Endothelial cell of umbilical vein (primary cell): ENCODE measurements around the gene LRRK1. TPM values are rescaled to one million over a fixed set of nuclear protein-coding genes. Genes with fewer than 3 reads are reported as not detected.

Experiments
- BruUV-seq: library from RNA; stranded (reverse); fragments of 400-500 nt; replicated peaks from 2 replicates; lab custom pipeline; 2021; lab: Mats Ljungman, UMichigan
- CTCF ChIA-PET: fragments of 300-600, 350-600 bp; sonication (Branson Sonifier 250); formaldehyde crosslinking; loops from one replicate; lab custom pipeline; 2021; ENCODE audit warnings: antibody characterized with exemption, inconsistent platforms; lab: Charles Lee
- POLR2A ChIA-PET: fragments of 300-600, 350-600 bp; sonication (Branson Sonifier 250); formaldehyde crosslinking; loops from one replicate; lab custom pipeline; 2021; ENCODE audit warnings: antibody characterized with exemption, inconsistent platforms; lab: Charles Lee
- DNase-seq: peaks from one replicate; pipeline ENCODE4 v3.0.0-alpha.2; 2011; ENCODE audit warnings: low read depth, low spot score
- FAIRE-seq: peaks from 2 replicates; lab custom pipeline; 2011; peaks lifted over from hg19 to GRCh38; lab: Jason Lieb, UNC
- H2AFZ ChIP-seq: 2 replicates; pipeline ENCODE4 v1.6.0; 2012; ENCODE audit warnings: low read depth, low read length, control low read depth, inconsistent platforms
- H3K27ac ChIP-seq: 2 replicates; pipeline ENCODE4 v1.5.1; 2011; ENCODE audit warnings: low read depth, mild to moderate bottlenecking, control low read depth, low read length, moderate library complexity; ENCODE audit not compliant: insufficient read depth
- H3K27me3 ChIP-seq, 2 experiments: 2 replicates each; pipeline versions ENCODE4 v1.6.0 to v1.6.1; 2011; ENCODE audit warnings: low read length in 2 of 2, mixed read lengths in 1 of 2; ENCODE audit not compliant: control insufficient read depth in 2 of 2, insufficient read depth in 2 of 2
- H3K36me3 ChIP-seq, 2 experiments: 2 replicates in 1 of 2; 3 replicates in 1 of 2; pipeline ENCODE4 v1.5.1; 2011; ENCODE audit warnings: low read length in 2 of 2, mild to moderate bottlenecking in 1 of 2, moderate library complexity in 1 of 2; ENCODE audit not compliant: control insufficient read depth in 2 of 2, insufficient read depth in 2 of 2; ENCODE audit errors: extremely low read depth in 1 of 2
- H3K4me1 ChIP-seq: 3 replicates; pipeline ENCODE4 v1.5.1; 2011; ENCODE audit warnings: mild to moderate bottlenecking, low read length; ENCODE audit not compliant: control insufficient read depth, insufficient read depth; ENCODE audit errors: extremely low read depth
- H3K4me2 ChIP-seq: 2 replicates; pipeline ENCODE4 v1.6.1; 2011; ENCODE audit warnings: low read length, control low read depth, mixed read lengths; ENCODE audit not compliant: insufficient read depth
- H3K4me3 ChIP-seq, 3 experiments: fragments of 200-600 bp in 1 of 3; sonication (generic), shearing (Covaris generic) in 1 of 3; replicated peaks in 1 of 3; 2 replicates each; pipeline ENCODE4 v1.5.1; 2011 to 2016; ENCODE audit warnings: control low read depth in 3 of 3, low read length in 3 of 3, mild to moderate bottlenecking in 2 of 3, inconsistent platforms in 1 of 3, low read depth in 1 of 3, moderate library complexity in 1 of 3; ENCODE audit not compliant: insufficient read depth in 1 of 3
- H3K79me2 ChIP-seq: 2 replicates; pipeline ENCODE4 v1.6.0; 2012; ENCODE audit warnings: low read length, inconsistent platforms; ENCODE audit not compliant: control insufficient read depth, insufficient read depth
- H3K9ac ChIP-seq: replicated peaks from 2 replicates; pipeline ENCODE3; 2011; ENCODE audit warnings: low read length, control low read depth; ENCODE audit not compliant: insufficient read depth; ENCODE audit errors: extremely low read depth
- H3K9me1 ChIP-seq: replicated peaks from 3 replicates; pipeline ENCODE4 v1.6.0; 2011; ENCODE audit warnings: mild to moderate bottlenecking, low read length; ENCODE audit not compliant: control insufficient read depth, insufficient read depth; ENCODE audit errors: extremely low read depth
- H3K9me3 ChIP-seq: replicated peaks from 2 replicates; pipeline ENCODE4 v1.5.1; 2012; ENCODE audit warnings: low read length, inconsistent platforms; ENCODE audit not compliant: control insufficient read depth, insufficient read depth
- H4K20me1 ChIP-seq: replicated peaks from 2 replicates; pipeline ENCODE3; 2011; ENCODE audit warnings: mild to moderate bottlenecking, low read length; ENCODE audit not compliant: control insufficient read depth, insufficient read depth; ENCODE audit errors: extremely low read depth
- CTCF ChIP-seq, 2 donors: IDR thresholded peaks; 1 replicate in 1 of 2; 2 replicates in 1 of 2; pipeline ENCODE4 v1.5.1; 2011; ENCODE audit warnings: low read length in 2 of 2, mild to moderate bottlenecking in 2 of 2, moderate library complexity in 2 of 2, control low read depth in 1 of 2, inconsistent platforms in 1 of 2, low read depth in 1 of 2; ENCODE audit not compliant: insufficient read depth in 1 of 2; ENCODE audit errors: extremely low read depth in 1 of 2
- EZH2 ChIP-seq: IDR thresholded peaks from 2 replicates; pipeline ENCODE4 v1.6.1; 2012; ENCODE audit warnings: borderline replicate concordance, low read depth, mild to moderate bottlenecking, moderate library complexity, low read length, inconsistent platforms; ENCODE audit not compliant: severe bottlenecking
- FOS ChIP-seq: IDR thresholded peaks from 2 replicates; pipeline ENCODE4 v1.6.1; 2011; ENCODE audit warnings: mild to moderate bottlenecking, low read length, moderate library complexity, borderline replicate concordance; ENCODE audit not compliant: insufficient read depth
- GATA2 ChIP-seq: IDR thresholded peaks from 2 replicates; pipeline ENCODE4 v1.7.0; 2011; ENCODE audit warnings: low read depth, mild to moderate bottlenecking, moderate library complexity, mixed read lengths, low read length; ENCODE audit not compliant: insufficient read length, insufficient read depth
- JUN ChIP-seq: IDR thresholded peaks from 2 replicates; pipeline ENCODE4 v1.6.1; 2011; ENCODE audit warnings: borderline replicate concordance, low read depth; ENCODE audit not compliant: insufficient read length, insufficient read depth
- MYC ChIP-seq: IDR thresholded peaks from one replicate; pipeline ENCODE4 v1.6.1; 2011; ENCODE audit warnings: mild to moderate bottlenecking, low read depth, low read length
- POLR2A ChIP-seq: IDR thresholded peaks from 2 replicates; pipeline ENCODE4 v1.6.1; 2012; ENCODE audit warnings: low read depth, mild to moderate bottlenecking, control low read depth, low read length
- POLR2AphosphoS5 ChIP-seq: IDR thresholded peaks from 2 replicates; pipeline ENCODE4 v1.6.1; 2012; ENCODE audit warnings: low read depth, mild to moderate bottlenecking, control low read depth, low read length, moderate library complexity; ENCODE audit not compliant: insufficient read depth
- dilution Hi-C: fragments of 300-500 bp; cut with MboI; formaldehyde crosslinking; loops from one replicate; pipeline ENCODE4 v1.15.0; 2019; ENCODE audit warnings: low sequenced_read_pairs; ENCODE audit not compliant: extremely low pct_ligation_motif_present
- intact Hi-C: fragments of 100-400 bp; cut with micrococcal nuclease; formaldehyde crosslinking; loops from one replicate; pipeline ENCODE4 v1.10.0; 2022
- polyA plus RNA-seq, 4 experiments: library from polyadenylated mRNA; depleted of rRNA in 3 of 4; stranded (reverse) in 3 of 4; unstranded in 1 of 4; fragments of >200 nt; gene quantifications; 2 replicates each; pipeline versions ENCODE4 v1.2.1 to v1.2.3, GENCODE V29; 2011 to 2012; ENCODE audit warnings: missing spikeins in 1 of 4
- total RNA-seq: library from RNA; stranded (reverse); gene quantifications from 2 replicates; pipeline ENCODE4 v1.2.3, GENCODE V29; 2021
- TF ChIP-seq, protein P1 (sequence below): IDR thresholded peaks from 2 replicates; pipeline ENCODE4 v1.6.1; 2011; ENCODE audit not compliant: insufficient read depth, insufficient read length

LRRK1 gene
- total and polyA plus RNA-seq, 2 donors (not counting 3 experiments of a cell fraction or from before 2014, with no cell fraction given), result 11.0 to 22.1 TPM

DNA sequence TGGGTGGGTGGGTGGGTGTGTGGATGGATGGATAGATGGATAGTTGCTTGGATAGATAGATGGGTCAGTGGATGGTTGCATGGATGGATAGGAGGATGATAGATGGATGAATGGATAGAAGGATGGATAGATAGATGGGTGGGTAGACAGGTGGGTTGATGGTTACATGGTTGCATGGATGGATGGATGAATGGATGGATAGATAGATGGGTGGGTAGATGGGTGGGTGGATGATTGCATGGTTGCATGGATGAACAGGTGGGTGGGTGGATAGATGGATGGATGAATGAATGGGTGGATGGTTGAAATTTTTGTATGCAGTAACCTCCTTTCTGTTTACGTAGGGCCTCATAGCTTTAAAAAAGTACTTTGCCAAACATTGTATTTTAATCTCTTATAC is 79.5 kb downstream of the LRRK1 start:
- no peak overlapping the region for H3K27ac ChIP-seq
- FAIRE-seq (no peak), DNase-seq (no peak)
- no peaks in the 10 kb centered on the region for H3K27me3 ChIP-seq
- peaks cover 0 to 3% of the 10 kb centered on the region in 2 experiments for H3K36me3 ChIP-seq
- no peaks in the 10 kb centered on the region for H3K9me3 ChIP-seq
- POLR2A ChIA-PET, result no interaction called here
- no peak overlapping the region for H2AFZ ChIP-seq
- no peaks in the 10 kb centered on the region for H3K79me2 ChIP-seq
- H3K4me1 ChIP-seq, result no peaks in the 10 kb centered on the region
- no TSS peak for BruUV-seq
- no peak overlapping the region for H3K4me2 ChIP-seq
- CTCF ChIA-PET, result interaction anchor here (0.9 to 2.7 kb wide), 5 partner anchors 8 to 327 kb away, joined by 3 to 15 read pairs (median 5); no protein-coding TSS in a partner anchor
- H4K20me1 ChIP-seq, result no peaks in the 10 kb centered on the region
- H3K4me3 ChIP-seq, result no peak overlapping the region
- no peaks in the 10 kb centered on the region for H3K9me1 ChIP-seq
- intact Hi-C loops, result no loop called here
- H3K9ac ChIP-seq, result no peak overlapping the region
- dilution Hi-C loops, result no loop called here
- TF ChIP-seq, protein P1, sequence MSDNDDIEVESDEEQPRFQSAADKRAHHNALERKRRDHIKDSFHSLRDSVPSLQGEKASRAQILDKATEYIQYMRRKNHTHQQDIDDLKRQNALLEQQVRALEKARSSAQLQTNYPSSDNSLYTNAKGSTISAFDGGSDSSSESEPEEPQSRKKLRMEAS, result no peak
- TF ChIP-seq CTCF (IDR thresholded peaks at IDR 0.05; ENCODE audit: extremely low read depth in 1 of 2, insufficient read depth in 1 of 2, low read depth in 1 of 2, low read length in 2 of 2), result no peak
- no peak for TF ChIP-seq EZH2
- no peak for TF ChIP-seq POLR2A
- no peak for TF ChIP-seq POLR2AphosphoS5
- TF ChIP-seq JUN, result no peak
- TF ChIP-seq FOS, result no peak
- TF ChIP-seq GATA2, result no peak
- no peak for TF ChIP-seq MYC
